ENCODE data around the gene BDNF. TPM values are rescaled to one million over a fixed set of nuclear protein-coding genes. Genes with fewer than 3 reads are reported as not detected.

The BDNF gene
- total and polyA plus RNA-seq, 2 donors (not counting 1 experiment from before 2014, with no cell fraction given) = not detected

DNA sequence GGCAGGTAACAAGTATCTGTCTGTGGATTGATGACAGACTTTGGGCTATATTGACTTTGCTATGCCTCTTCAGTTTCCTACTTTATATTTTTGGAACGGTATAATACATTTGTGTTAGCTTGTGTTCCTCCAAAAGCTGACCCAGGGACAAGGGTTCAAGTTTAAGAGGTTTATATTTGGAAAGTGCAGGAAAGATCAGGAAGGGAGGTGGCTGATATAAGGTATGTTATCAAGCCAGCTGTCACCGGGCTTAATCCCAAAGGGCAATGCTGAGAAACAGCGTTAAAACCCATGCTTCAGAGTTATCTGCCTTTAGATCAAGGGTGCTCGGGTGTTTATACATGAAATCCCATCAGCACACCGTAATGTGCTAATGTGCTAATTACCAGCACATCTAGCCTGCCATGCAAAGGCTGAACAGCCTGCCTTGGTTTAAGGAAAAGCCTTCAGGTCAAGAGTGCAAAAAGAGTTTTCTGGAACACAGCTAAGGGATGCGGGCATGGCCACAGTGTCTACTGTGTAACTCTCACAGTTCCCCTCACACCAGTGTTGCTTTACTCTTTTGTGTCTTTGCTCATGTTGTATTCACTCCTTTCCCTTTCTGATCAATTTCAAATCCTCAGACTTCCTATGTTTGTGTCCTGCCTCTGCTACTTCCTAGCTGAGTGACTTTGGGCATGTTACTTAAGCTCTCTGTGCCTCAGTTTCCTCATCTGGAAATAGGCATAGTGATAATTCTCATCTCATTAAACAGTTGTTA is 77.5 kb downstream of the BDNF start:
- H3K9me3 ChIP-seq (ENCODE audit: control extremely low read depth in 1 of 3, control insufficient read depth in 2 of 3, insufficient read depth in 1 of 3, low read length in 2 of 3) = no peaks in the 10 kb centered on the region
- H2AFZ ChIP-seq (ENCODE audit: insufficient read depth, low read depth, low read length, poor library complexity, severe bottlenecking) = no peak overlapping the region
- no peak overlapping the region for H3K4me2 ChIP-seq (replicated peaks; ENCODE audit: low read depth, low read length, poor library complexity, severe bottlenecking)
- ChIA-PET POLR2A (no interaction called here), CTCF (interaction anchor here (0.6 kb wide), 1 partner anchor 127 kb away, joined by 4 read pairs; no protein-coding TSS in a partner anchor)
- H3K36me3 ChIP-seq (replicated peaks in 1 of 2; ENCODE audit: control extremely low read depth in 1 of 2, control insufficient read depth in 1 of 2, extremely low read depth in 1 of 2, insufficient read depth in 2 of 2, low read length in 1 of 2) = no peaks in the 10 kb centered on the region
- ATAC-seq (ENCODE audit: low read depth) (no peak), DNase-seq (no peak)
- peaks cover 3% of the 10 kb centered on the region for H3K27me3 Mint-ChIP-seq
- no peak overlapping the region for H3K27ac Mint-ChIP-seq
- H3K79me2 ChIP-seq (ENCODE audit: control insufficient read depth, insufficient read depth, low read length) = no peaks in the 10 kb centered on the region
- H3K4me3 Mint-ChIP-seq = no peak overlapping the region
- no peak overlapping the region for H3K27ac ChIP-seq (ENCODE audit: low read length in 2 of 2)
- H3K4me1 ChIP-seq (ENCODE audit: control insufficient read depth in 2 of 2, insufficient read depth in 2 of 2, low read length in 2 of 2) = no peaks in the 10 kb centered on the region
- no peaks in the 10 kb centered on the region for H3K9me3 Mint-ChIP-seq (ENCODE audit: insufficient read depth)
- H3K4me3 ChIP-seq (ENCODE audit: control extremely low read depth in 1 of 5, extremely low read depth in 1 of 5, insufficient read depth in 1 of 5, low read depth in 2 of 5, low read length in 4 of 5) = no peak overlapping the region
- H4K20me1 ChIP-seq (ENCODE audit: control insufficient read depth, insufficient read depth, low read length, poor library complexity, severe bottlenecking) = no peaks in the 10 kb centered on the region
- intact Hi-C loops (cut with micrococcal nuclease) = no loop called here
- TF ChIP-seq, protein P1, sequence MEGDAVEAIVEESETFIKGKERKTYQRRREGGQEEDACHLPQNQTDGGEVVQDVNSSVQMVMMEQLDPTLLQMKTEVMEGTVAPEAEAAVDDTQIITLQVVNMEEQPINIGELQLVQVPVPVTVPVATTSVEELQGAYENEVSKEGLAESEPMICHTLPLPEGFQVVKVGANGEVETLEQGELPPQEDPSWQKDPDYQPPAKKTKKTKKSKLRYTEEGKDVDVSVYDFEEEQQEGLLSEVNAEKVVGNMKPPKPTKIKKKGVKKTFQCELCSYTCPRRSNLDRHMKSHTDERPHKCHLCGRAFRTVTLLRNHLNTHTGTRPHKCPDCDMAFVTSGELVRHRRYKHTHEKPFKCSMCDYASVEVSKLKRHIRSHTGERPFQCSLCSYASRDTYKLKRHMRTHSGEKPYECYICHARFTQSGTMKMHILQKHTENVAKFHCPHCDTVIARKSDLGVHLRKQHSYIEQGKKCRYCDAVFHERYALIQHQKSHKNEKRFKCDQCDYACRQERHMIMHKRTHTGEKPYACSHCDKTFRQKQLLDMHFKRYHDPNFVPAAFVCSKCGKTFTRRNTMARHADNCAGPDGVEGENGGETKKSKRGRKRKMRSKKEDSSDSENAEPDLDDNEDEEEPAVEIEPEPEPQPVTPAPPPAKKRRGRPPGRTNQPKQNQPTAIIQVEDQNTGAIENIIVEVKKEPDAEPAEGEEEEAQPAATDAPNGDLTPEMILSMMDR (IDR thresholded peaks at IDR 0.05) = no peak
- no peak for TF ChIP-seq EZH2 (IDR thresholded peaks at IDR 0.05; ENCODE audit: borderline replicate concordance, insufficient read depth, low read depth, low read length, poor library complexity, severe bottlenecking)
- H3K9ac ChIP-seq (ENCODE audit: low read length) = no peak overlapping the region
- H3K4me1 Mint-ChIP-seq = peaks cover 8% of the 10 kb centered on the region
- no peaks in the 10 kb centered on the region for H3K27me3 ChIP-seq (replicated peaks in 1 of 4; ENCODE audit: control extremely low read depth in 1 of 4, control insufficient read depth in 3 of 4, insufficient read depth in 4 of 4, low read length in 3 of 4)
- 97% methylated on average over 6 of the region's 6 CpGs for WGBS (ENCODE audit: insufficient coverage)

GRCh38 chr11:27621405-27622161 is 78.7 kb downstream of the BDNF start:
- DNase-seq (no peak), ATAC-seq (ENCODE audit: low read depth) (no peak)
- CTCF ChIA-PET = no interaction called here
- H3K9me3 ChIP-seq (ENCODE audit: control extremely low read depth in 1 of 3, control insufficient read depth in 2 of 3, insufficient read depth in 1 of 3, low read length in 2 of 3) = no peaks in the 10 kb centered on the region
- H3K4me3 Mint-ChIP-seq = no peak overlapping the region
- no peak overlapping the region for H3K27ac Mint-ChIP-seq
- H3K27me3 Mint-ChIP-seq = peaks cover 4% of the 10 kb centered on the region
- H3K36me3 ChIP-seq (replicated peaks in 1 of 2; ENCODE audit: control extremely low read depth in 1 of 2, control insufficient read depth in 1 of 2, extremely low read depth in 1 of 2, insufficient read depth in 2 of 2, low read length in 1 of 2) = no peaks in the 10 kb centered on the region
- no peaks in the 10 kb centered on the region for H3K27me3 ChIP-seq (replicated peaks in 1 of 4; ENCODE audit: control extremely low read depth in 1 of 4, control insufficient read depth in 3 of 4, insufficient read depth in 4 of 4, low read length in 3 of 4)
- no peak overlapping the region for H3K4me3 ChIP-seq (ENCODE audit: control extremely low read depth in 1 of 5, extremely low read depth in 1 of 5, insufficient read depth in 1 of 5, low read depth in 2 of 5, low read length in 4 of 5)
- H3K4me1 ChIP-seq (ENCODE audit: control insufficient read depth in 2 of 2, insufficient read depth in 2 of 2, low read length in 2 of 2) = no peaks in the 10 kb centered on the region
- no peak overlapping the region for H2AFZ ChIP-seq (ENCODE audit: insufficient read depth, low read depth, low read length, poor library complexity, severe bottlenecking)
- H3K9ac ChIP-seq (ENCODE audit: low read length) = no peak overlapping the region
- no peak overlapping the region for H3K4me2 ChIP-seq (replicated peaks; ENCODE audit: low read depth, low read length, poor library complexity, severe bottlenecking)
- H4K20me1 ChIP-seq (ENCODE audit: control insufficient read depth, insufficient read depth, low read length, poor library complexity, severe bottlenecking) = no peaks in the 10 kb centered on the region
- intact Hi-C loops (cut with micrococcal nuclease) = no loop called here
- H3K79me2 ChIP-seq (ENCODE audit: control insufficient read depth, insufficient read depth, low read length) = no peaks in the 10 kb centered on the region
- POLR2A ChIA-PET = no interaction called here
- TF ChIP-seq, protein P1 (IDR thresholded peaks at IDR 0.05) = no peak
- no peaks in the 10 kb centered on the region for H3K9me3 Mint-ChIP-seq (ENCODE audit: insufficient read depth)
- WGBS (ENCODE audit: insufficient coverage) = no CpG with 5 or more reads among the region's 4 CpGs
- H3K27ac ChIP-seq (ENCODE audit: low read length in 2 of 2) = no peak overlapping the region
- H3K4me1 Mint-ChIP-seq = peaks cover 8% of the 10 kb centered on the region

All from B cell (primary cell).